Keratinocyte (primary cell): Measurements from ENCODE around the gene CCL20.
"Not testable (repeated sequence)": the region's sequence is repeated elsewhere in the genome, so short reads cannot be mapped to it uniquely, and the experiment has no call there.

Source experiments
- CTCF ChIP-seq, 3 experiments: IDR thresholded peaks in 1 of 3; conservative IDR thresholded peaks in 1 of 3; optimal IDR thresholded peaks in 1 of 3; 2 replicates in 2 of 3; 3 replicates in 1 of 3; pipeline versions ENCODE3 to v1.5.1; 2011; ENCODE audit warnings: low read length in 3 of 3, mild to moderate bottlenecking in 3 of 3, moderate library complexity in 2 of 3, control low read depth in 1 of 3, inconsistent platforms in 1 of 3; ENCODE audit not compliant: insufficient read depth in 2 of 3; ENCODE audit errors: extremely low read depth in 1 of 3
- EZH2 ChIP-seq: IDR thresholded peaks from one replicate; pipeline ENCODE4 v1.6.1; 2012; ENCODE audit warnings: inconsistent platforms, mild to moderate bottlenecking, low read length, moderate library complexity

GRCh38 chr2:227839339-227840129 is 25.9 kb downstream of the CCL20 start:
- not testable (repeated sequence) for TF ChIP-seq CTCF (optimal IDR thresholded peaks at IDR 0.05 in 1 of 3, IDR thresholded peaks at IDR 0.05 in 1 of 3, conservative IDR thresholded peaks at IDR 0.05 in 1 of 3; ENCODE audit: extremely low read depth in 1 of 3, insufficient read depth in 2 of 3, low read length in 3 of 3); EZH2
